GM08714 (cell line): Measurements from ENCODE around the gene CYTH2.
A peak's percentile ranks its signal among the peaks of the same experiment; 100 is the strongest.
"Not testable (repeated sequence)": the region's sequence is repeated elsewhere in the genome, so short reads cannot be mapped to it uniquely, and the experiment has no call there.

ENCODE experiments used
- H3K4me3 ChIP-seq: fragments of 200-500 bp; sonication (Bioruptor generic); 2 replicates; pipeline ENCODE4 v1.5.1; 2014; ENCODE audit warnings: mild to moderate bottlenecking, low read length, inconsistent platforms
- ZNF274 ChIP-seq: IDR thresholded peaks from 2 replicates; pipeline ENCODE4 v1.6.1; 2012; ENCODE audit warnings: mild to moderate bottlenecking, low read depth, low read length

The CYTH2 gene

GRCh38 chr19:48477698-48478338 lies 8.6 kb downstream of the CYTH2 start:
- TF ChIP-seq ZNF274 = no peak
- no peak overlapping the region for H3K4me3 ChIP-seq

- no peak overlapping the region for H3K4me3 ChIP-seq
- no peak for TF ChIP-seq ZNF274
These were observed 9.4 kb downstream of the CYTH2 start for GRCh38 chr19:48478339-48479256.

GRCh38 chr19:48479686-48480085 lies 10.5 kb downstream of the CYTH2 start:
- TF ChIP-seq ZNF274 = no peak
- H3K4me3 ChIP-seq = no peak overlapping the region

GRCh38 chr19:48480183-48480557 lies 11.0 kb downstream of the CYTH2 start:
- TF ChIP-seq ZNF274 = no peak
- H3K4me3 ChIP-seq = peak overlapping the region; percentile 7; the same call in 1 of the 2 replicates

GRCh38 chr19:48480558-48481500 lies 11.7 kb downstream of the CYTH2 start:
- no peak for TF ChIP-seq ZNF274
- peak overlapping the region; percentile 7; the same call in 1 of the 2 replicates for H3K4me3 ChIP-seq

- TF ChIP-seq ZNF274 = no peak
- H3K4me3 ChIP-seq = no peak overlapping the region
These were observed 12.9 kb downstream of the CYTH2 start for GRCh38 chr19:48481846-48482639.

GRCh38 chr19:48483301-48483700 lies 14.1 kb downstream of the CYTH2 start:
- no peak overlapping the region for H3K4me3 ChIP-seq
- TF ChIP-seq ZNF274 = no peak

GRCh38 chr19:48484247-48484893 lies 15.2 kb downstream of the CYTH2 start:
- no peak overlapping the region for H3K4me3 ChIP-seq
- no peak for TF ChIP-seq ZNF274

- H3K4me3 ChIP-seq = no peak overlapping the region
- no peak for TF ChIP-seq ZNF274
These were observed 15.9 kb downstream of the CYTH2 start for GRCh38 chr19:48484931-48485612.

GRCh38 chr19:48486706-48487105 lies 17.5 kb downstream of the CYTH2 start:
- H3K4me3 ChIP-seq = not testable (repeated sequence)

- H3K4me3 ChIP-seq = no peak overlapping the region
- no peak for TF ChIP-seq ZNF274
These were observed 18.4 kb downstream of the CYTH2 start for GRCh38 chr19:48487544-48487943.

- no peak overlapping the region for H3K4me3 ChIP-seq
- no peak for TF ChIP-seq ZNF274
These were observed 18.8 kb downstream of the CYTH2 start for GRCh38 chr19:48487948-48488347.

GRCh38 chr19:48488478-48488877 lies 19.3 kb downstream of the CYTH2 start:
- H3K4me3 ChIP-seq = not testable (repeated sequence)
